Measurements from ENCODE around the gene DMRT2. TPM values are rescaled to one million over a fixed set of nuclear protein-coding genes. Genes with fewer than 3 reads are reported as not detected.

Gene DMRT2
- total and polyA plus RNA-seq, 12 donors: 0.03 to 0.30 (median 0.23) TPM; not detected in 5

- intact Hi-C loops (cut with DNase I): loop anchor here in 1 of 10 donors (10.0 kb wide), 1 partner anchor 59 kb away; no protein-coding TSS in a partner anchor
- H3K9me3 ChIP-seq: no peaks in the 10 kb centered on the region
- no peak overlapping the region for H3K27ac ChIP-seq
- no peak for ATAC-seq
- no peak for TF ChIP-seq CTCF (IDR thresholded peaks at IDR 0.05)
- DNase-seq: no peak
- no peaks in the 10 kb centered on the region for H3K36me3 ChIP-seq
- WGBS, 2 donors: 64 to 70% methylated on average over 1 of the region's 1 CpG
- H3K4me3 ChIP-seq: no peak overlapping the region
- H3K27me3 ChIP-seq: peaks cover 0 to 22% (median 13%) of the 10 kb centered on the region in 7 donors
- H3K4me1 ChIP-seq: no peaks in the 10 kb centered on the region
Measured at GRCh38 chr9:1073497-1073896, 23.3 kb downstream of the DMRT2 start.

- no peaks in the 10 kb centered on the region for H3K9me3 ChIP-seq
- H3K36me3 ChIP-seq: no peaks in the 10 kb centered on the region
- no peak for DNase-seq
- intact Hi-C loops (cut with DNase I): loop anchor here in 1 of 10 donors (10.0 kb wide), 1 partner anchor 63 kb away; no protein-coding TSS in a partner anchor
- no peak overlapping the region for H3K27ac ChIP-seq
- WGBS, 2 donors: 65 to 85% methylated on average over 2 of the region's 2 CpGs
- ATAC-seq: no peak
- peaks cover 0 to 31% (median 10%) of the 10 kb centered on the region in 7 donors for H3K27me3 ChIP-seq
- H3K4me3 ChIP-seq: no peak overlapping the region
- TF ChIP-seq CTCF (IDR thresholded peaks at IDR 0.05): no peak
- H3K4me1 ChIP-seq: no peaks in the 10 kb centered on the region
Measured at GRCh38 chr9:1077616-1078015, 27.5 kb downstream of the DMRT2 start.

GRCh38 chr9:1083325-1083913 is 33.3 kb downstream of the DMRT2 start:
- intact Hi-C loops (cut with DNase I): no loop called here
- H3K27me3 ChIP-seq: peaks cover 0 to 17% (median 7%) of the 10 kb centered on the region in 7 donors
- H3K4me1 ChIP-seq: peaks cover 0 to 3% (median 0%) of the 10 kb centered on the region in 9 donors
- H3K36me3 ChIP-seq: no peaks in the 10 kb centered on the region
- H3K9me3 ChIP-seq: no peaks in the 10 kb centered on the region
- H3K27ac ChIP-seq: no peak overlapping the region
- no peak for TF ChIP-seq CTCF (IDR thresholded peaks at IDR 0.05)
- ATAC-seq (peak in 7 of 8 donors; percentile 43 to 82 (median 59)), DNase-seq (peak; percentile 27)
- WGBS, 2 donors: 13 to 15% methylated on average over 13 of the region's 13 CpGs
- H3K4me3 ChIP-seq: peak overlapping the region in 6 of 10 donors; percentile 0 to 42 (median 36)

- H3K27ac ChIP-seq: no peak overlapping the region
- TF ChIP-seq CTCF (IDR thresholded peaks at IDR 0.05): no peak
- no peaks in the 10 kb centered on the region for H3K9me3 ChIP-seq
- no peaks in the 10 kb centered on the region for H3K36me3 ChIP-seq
- 74 to 75% methylated on average over 4 of the region's 4 CpGs for WGBS, 2 donors
- DNase-seq: no peak
- H3K4me3 ChIP-seq: no peak overlapping the region
- peaks cover 0 to 3% (median 0%) of the 10 kb centered on the region in 9 donors for H3K4me1 ChIP-seq
- intact Hi-C loops (cut with DNase I): no loop called here
- ATAC-seq: no peak
- peaks cover 0 to 17% (median 5%) of the 10 kb centered on the region in 7 donors for H3K27me3 ChIP-seq
Measured at GRCh38 chr9:1085086-1085485, 34.9 kb downstream of the DMRT2 start.
